PC-3 (cell line): Measurements from ENCODE around the gene PRIMA1. TPM values are rescaled to one million over a fixed set of nuclear protein-coding genes. Genes with fewer than 3 reads are reported as not detected.

Experiments
- ATAC-seq: fragments of 200-7000 bp; cut with Tn5 transposase; 2 replicates; pipeline ENCODE4 v1.9.1; 2020; ENCODE audit warnings: mild to moderate bottlenecking, moderate library complexity
- BruUV-seq: library from RNA; stranded (reverse); fragments of 400-500 nt; replicated peaks from 2 replicates; lab custom pipeline; 2021; lab: Mats Ljungman, UMichigan
- CTCF ChIA-PET: fragments of 300-600 bp; sonication (Branson Sonifier 250); formaldehyde crosslinking; loops from one replicate; lab custom pipeline; 2022; ENCODE audit warnings: antibody characterized with exemption; lab: Charles Lee
- POLR2A ChIA-PET: fragments of 300-600 bp; sonication (Branson Sonifier 250); formaldehyde crosslinking; loops from one replicate; lab custom pipeline; 2022; ENCODE audit warnings: antibody characterized with exemption; ENCODE audit not compliant: unreplicated experiment; lab: Charles Lee
- DNase-seq: peaks from one replicate; pipeline ENCODE4 v3.0.0-alpha.2; 2015
- H2AFZ ChIP-seq: fragments of 300-600 bp; sonication (generic); 2 replicates; pipeline ENCODE4 v1.6.0; 2016; ENCODE audit warnings: antibody characterized with exemption, low read length
- H3F3A ChIP-seq: fragments of 300-600 bp; sonication (generic); one replicate; pipeline ENCODE4 v1.6.0; 2017; ENCODE audit warnings: antibody characterized with exemption, low read length, control low read depth, mild to moderate bottlenecking; ENCODE audit not compliant: unreplicated experiment
- H3K27ac ChIP-seq: fragments of 300-600 bp; sonication (generic); 2 replicates; pipeline ENCODE4 v1.5.1; 2016; ENCODE audit warnings: mild to moderate bottlenecking, low read length
- H3K27me3 ChIP-seq: fragments of 300-600 bp; sonication (generic); 2 replicates; pipeline ENCODE4 v1.6.1; 2016; ENCODE audit warnings: low read length, mixed read lengths
- H3K36me3 ChIP-seq: fragments of 300-600 bp; sonication (generic); 2 replicates; pipeline ENCODE4 v1.6.1; 2016; ENCODE audit warnings: low read depth, mixed run types, low read length, mixed read lengths
- H3K4me1 ChIP-seq: fragments of 300-600 bp; sonication (generic); 2 replicates; pipeline ENCODE4 v1.5.1; 2016; ENCODE audit warnings: low read length; ENCODE audit not compliant: insufficient read depth
- H3K4me2 ChIP-seq: fragments of 300-600 bp; sonication (generic); 2 replicates; pipeline ENCODE4 v1.6.0; 2016; ENCODE audit warnings: low read length
- H3K4me3 ChIP-seq: fragments of 300-600 bp; sonication (generic); 2 replicates; pipeline ENCODE4 v1.5.1; 2016; ENCODE audit warnings: mild to moderate bottlenecking, low read length, mixed read lengths
- H3K79me2 ChIP-seq: fragments of 300-600 bp; sonication (generic); 2 replicates; pipeline ENCODE4 v1.6.1; 2017; ENCODE audit warnings: low read length, mixed read lengths
- H3K9ac ChIP-seq: fragments of 300-600 bp; sonication (generic); 2 replicates; pipeline ENCODE4 v1.6.0; 2016; ENCODE audit warnings: mild to moderate bottlenecking, low read length
- H3K9me2 ChIP-seq: fragments of 300-600 bp; sonication (generic); replicated peaks from 2 replicates; pipeline ENCODE4 v1.6.1; 2016; ENCODE audit warnings: mixed run types, low read length, mixed read lengths
- H3K9me3 ChIP-seq: fragments of 300-600 bp; sonication (generic); 2 replicates; pipeline ENCODE4 v1.6.1; 2016; ENCODE audit warnings: low read length, mixed read lengths
- H4K20me1 ChIP-seq: fragments of 300-600 bp; sonication (generic); 2 replicates; pipeline ENCODE4 v1.6.1; 2016; ENCODE audit warnings: low read length, mixed read lengths
- CTCF ChIP-seq: fragments of 300-600 bp; sonication (generic); conservative IDR thresholded peaks from 2 replicates; pipeline ENCODE4 v1.5.1; 2017; ENCODE audit warnings: antibody characterized with exemption, low read depth, mild to moderate bottlenecking, low read length
- EZH2 ChIP-seq: fragments of 300-600 bp; sonication (generic); IDR thresholded peaks from one replicate; pipeline ENCODE4 v1.6.1; 2017; ENCODE audit warnings: antibody characterized with exemption, mild to moderate bottlenecking, low read length; ENCODE audit not compliant: unreplicated experiment
- EZH2phosphoT487 ChIP-seq: fragments of 300-600 bp; sonication (generic); IDR thresholded peaks from 2 replicates; pipeline ENCODE4 v1.6.1; 2018; ENCODE audit warnings: mild to moderate bottlenecking, antibody characterized with exemption, low read length, borderline replicate concordance
- intact Hi-C: fragments of 100-400 bp; cut with micrococcal nuclease; formaldehyde crosslinking; loops from 2 replicates; pipeline ENCODE4 v1.9.0; 2023
- total RNA-seq: library from RNA; depleted of rRNA; stranded (reverse); fragments of >200 nt; gene quantifications from 2 replicates; pipeline ENCODE4 v1.2.3, GENCODE V29; 2014

Gene PRIMA1
- total RNA-seq, 1 experiment from 2014 or later, result 0.04 TPM

- BruUV-seq, result no TSS peak
- Histone ChIP-seq H4K20me1 (no peaks in the 10 kb centered on the region), H2AFZ (no peak overlapping the region), H3K36me3 (no peaks in the 10 kb centered on the region), H3K27me3 (no peaks in the 10 kb centered on the region), H3K9me3 (no peaks in the 10 kb centered on the region), H3K79me2 (no peaks in the 10 kb centered on the region), H3K4me1 (no peaks in the 10 kb centered on the region), H3F3A (no peaks in the 10 kb centered on the region), H3K4me3 (no peak overlapping the region), H3K9me2 (no peaks in the 10 kb centered on the region), H3K27ac (no peak overlapping the region), H3K4me2 (no peak overlapping the region), H3K9ac (no peak overlapping the region)
- DNase-seq (no peak), ATAC-seq (no peak)
- TF ChIP-seq CTCF, result no peak
- no peak for TF ChIP-seq EZH2
- TF ChIP-seq EZH2phosphoT487, result no peak
- ChIA-PET POLR2A (no interaction called here), CTCF (no interaction called here)
- intact Hi-C loops, result no loop called here
Observed at GRCh38 chr14:93803408-93804318, 15.4 kb upstream of the PRIMA1 start.

GRCh38 chr14:93799989-93800921 lies 12.0 kb upstream of the PRIMA1 start:
- Histone ChIP-seq H3K9me2 (no peaks in the 10 kb centered on the region), H3K9ac (no peak overlapping the region), H3K4me2 (no peak overlapping the region), H3K79me2 (no peaks in the 10 kb centered on the region), H3K36me3 (no peaks in the 10 kb centered on the region), H4K20me1 (no peaks in the 10 kb centered on the region), H2AFZ (no peak overlapping the region), H3K27ac (no peak overlapping the region), H3K4me3 (no peak overlapping the region), H3K9me3 (no peaks in the 10 kb centered on the region), H3K27me3 (peaks cover 24% of the 10 kb centered on the region), H3K4me1 (no peaks in the 10 kb centered on the region), H3F3A (no peaks in the 10 kb centered on the region)
- ATAC-seq (no peak), DNase-seq (no peak)
- BruUV-seq, result no TSS peak
- ChIA-PET CTCF (no interaction called here), POLR2A (no interaction called here)
- TF ChIP-seq EZH2, result no peak
- no peak for TF ChIP-seq CTCF
- no peak for TF ChIP-seq EZH2phosphoT487
- intact Hi-C loops, result no loop called here
